ENCODE results near the gene FOXP1. TPM values are rescaled to one million over a fixed set of nuclear protein-coding genes. Genes with fewer than 3 reads are reported as not detected.

FOXP1 gene
- total and polyA plus RNA-seq, 2 donors (not counting 1 experiment from before 2014, with no cell fraction given): 70.3 to 101 TPM

DNA sequence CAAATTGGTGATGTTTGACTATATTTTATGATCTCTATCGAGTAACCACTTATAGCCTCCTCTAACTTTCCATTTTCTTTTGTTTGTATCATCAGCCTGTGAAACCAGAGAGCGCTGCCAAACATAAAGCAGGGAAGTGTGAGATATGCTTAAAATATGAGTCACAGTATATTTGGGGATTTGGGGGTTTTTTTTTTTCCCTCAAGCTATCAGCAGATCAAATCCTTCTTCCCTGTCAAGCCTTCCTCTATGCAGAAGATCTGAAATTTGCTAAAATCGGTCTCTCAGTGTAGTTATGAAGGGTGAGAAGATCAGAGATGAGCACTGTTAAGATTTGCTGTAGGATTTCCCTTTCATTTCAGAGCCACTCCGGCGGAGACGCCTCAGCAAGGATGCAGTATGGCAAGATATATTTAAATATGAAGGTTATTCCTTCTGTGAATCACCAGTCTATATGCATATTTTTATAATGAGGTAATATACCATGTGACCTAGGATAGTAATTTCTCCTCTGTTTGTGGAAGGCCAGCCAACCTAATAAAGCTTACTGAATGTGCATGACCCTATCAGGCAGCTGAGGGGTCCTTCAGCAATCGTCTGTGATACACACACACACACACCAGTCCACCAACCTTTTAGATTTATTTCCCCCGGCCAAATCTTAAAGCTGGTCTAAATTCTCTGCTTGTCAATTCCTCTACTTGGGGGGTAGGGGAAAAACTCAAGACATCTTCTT lies 474.1 kb downstream of the FOXP1 start:
- H3K36me3 ChIP-seq (ENCODE audit: control insufficient read depth, insufficient read depth, low read length): no peaks in the 10 kb centered on the region
- H3K27me3 ChIP-seq (ENCODE audit: control insufficient read depth, insufficient read depth, low read length): no peaks in the 10 kb centered on the region
- DNase-seq (ENCODE audit: low read depth in 2 of 2): peak; percentile 83 to 89
- no peaks in the 10 kb centered on the region for H4K20me1 ChIP-seq (ENCODE audit: control insufficient read depth, extremely low read depth, insufficient read depth, low read length)
- H3K4me2 ChIP-seq (ENCODE audit: extremely low read depth, insufficient read depth, low read length): peak overlapping the region; percentile 88
- H3K4me3 ChIP-seq (replicated peaks in 1 of 4; ENCODE audit: control extremely low read depth in 1 of 4, insufficient read depth in 1 of 4, low read depth in 3 of 4, low read length in 4 of 4): peak overlapping the region; percentile 28 to 43 (median 35)
- H3K9me3 ChIP-seq (ENCODE audit: control insufficient read depth, insufficient read depth, low read depth, low read length): no peaks in the 10 kb centered on the region
- H3K4me1 ChIP-seq (ENCODE audit: control insufficient read depth, extremely low read depth, insufficient read depth, low read length): peaks cover 40% of the 10 kb centered on the region
- no peak overlapping the region for H2AFZ ChIP-seq (ENCODE audit: low read length)
- peak overlapping the region; percentile 54 for H3K9ac ChIP-seq (ENCODE audit: insufficient read depth, low read length)
- peak overlapping the region; percentile 81 for H3K27ac ChIP-seq (ENCODE audit: insufficient read depth, low read length)
- peaks cover 51% of the 10 kb centered on the region for H3K79me2 ChIP-seq (ENCODE audit: control insufficient read depth, insufficient read depth, low read length)
- TF ChIP-seq, protein P1, sequence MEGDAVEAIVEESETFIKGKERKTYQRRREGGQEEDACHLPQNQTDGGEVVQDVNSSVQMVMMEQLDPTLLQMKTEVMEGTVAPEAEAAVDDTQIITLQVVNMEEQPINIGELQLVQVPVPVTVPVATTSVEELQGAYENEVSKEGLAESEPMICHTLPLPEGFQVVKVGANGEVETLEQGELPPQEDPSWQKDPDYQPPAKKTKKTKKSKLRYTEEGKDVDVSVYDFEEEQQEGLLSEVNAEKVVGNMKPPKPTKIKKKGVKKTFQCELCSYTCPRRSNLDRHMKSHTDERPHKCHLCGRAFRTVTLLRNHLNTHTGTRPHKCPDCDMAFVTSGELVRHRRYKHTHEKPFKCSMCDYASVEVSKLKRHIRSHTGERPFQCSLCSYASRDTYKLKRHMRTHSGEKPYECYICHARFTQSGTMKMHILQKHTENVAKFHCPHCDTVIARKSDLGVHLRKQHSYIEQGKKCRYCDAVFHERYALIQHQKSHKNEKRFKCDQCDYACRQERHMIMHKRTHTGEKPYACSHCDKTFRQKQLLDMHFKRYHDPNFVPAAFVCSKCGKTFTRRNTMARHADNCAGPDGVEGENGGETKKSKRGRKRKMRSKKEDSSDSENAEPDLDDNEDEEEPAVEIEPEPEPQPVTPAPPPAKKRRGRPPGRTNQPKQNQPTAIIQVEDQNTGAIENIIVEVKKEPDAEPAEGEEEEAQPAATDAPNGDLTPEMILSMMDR (conservative IDR thresholded peaks at IDR 0.05 in 1 of 2, IDR thresholded peaks at IDR 0.05 in 1 of 2; ENCODE audit: low read depth in 1 of 2, low read length in 2 of 2): no peak
- TF ChIP-seq EZH2 (IDR thresholded peaks at IDR 0.05; ENCODE audit: low read length, missing control alignments): no peak

DNA sequence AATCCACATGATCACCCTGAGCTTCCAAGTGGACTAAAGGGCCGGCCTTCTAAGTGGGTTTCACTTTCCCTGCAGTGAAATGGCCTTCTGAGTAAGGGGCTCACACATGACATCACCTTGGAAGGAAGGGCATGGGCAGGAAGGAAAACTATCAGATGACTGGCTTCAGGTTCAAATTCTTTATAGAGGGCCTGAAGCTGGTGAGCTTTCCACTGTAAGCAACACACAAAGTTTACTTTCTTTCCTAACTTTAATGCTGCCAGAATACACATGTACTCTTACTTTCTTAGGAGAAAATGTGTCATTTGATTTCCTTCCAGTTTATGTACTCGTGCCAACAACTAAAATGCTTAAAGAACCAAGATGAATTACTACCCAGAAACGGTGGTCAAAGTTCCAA lies 475.6 kb downstream of the FOXP1 start:
- TF ChIP-seq, protein P1 (conservative IDR thresholded peaks at IDR 0.05 in 1 of 2, IDR thresholded peaks at IDR 0.05 in 1 of 2; ENCODE audit: low read depth in 1 of 2, low read length in 2 of 2): no peak
- TF ChIP-seq EZH2 (IDR thresholded peaks at IDR 0.05; ENCODE audit: low read length, missing control alignments): no peak
- no peaks in the 10 kb centered on the region for H4K20me1 ChIP-seq (ENCODE audit: control insufficient read depth, extremely low read depth, insufficient read depth, low read length)
- no peaks in the 10 kb centered on the region for H3K9me3 ChIP-seq (ENCODE audit: control insufficient read depth, insufficient read depth, low read depth, low read length)
- H3K79me2 ChIP-seq (ENCODE audit: control insufficient read depth, insufficient read depth, low read length): peaks cover 41% of the 10 kb centered on the region
- DNase-seq (ENCODE audit: low read depth in 2 of 2): peak; percentile 67 to 70
- H3K27me3 ChIP-seq (ENCODE audit: control insufficient read depth, insufficient read depth, low read length): no peaks in the 10 kb centered on the region
- no peaks in the 10 kb centered on the region for H3K36me3 ChIP-seq (ENCODE audit: control insufficient read depth, insufficient read depth, low read length)
- H3K4me3 ChIP-seq (replicated peaks in 1 of 4; ENCODE audit: control extremely low read depth in 1 of 4, insufficient read depth in 1 of 4, low read depth in 3 of 4, low read length in 4 of 4): peak overlapping the region in 1 of 4 experiments; percentile 9
- peaks cover 42% of the 10 kb centered on the region for H3K4me1 ChIP-seq (ENCODE audit: control insufficient read depth, extremely low read depth, insufficient read depth, low read length)
- H3K4me2 ChIP-seq (ENCODE audit: extremely low read depth, insufficient read depth, low read length): peak overlapping the region; percentile 73
- peak overlapping the region; percentile 81 for H3K27ac ChIP-seq (ENCODE audit: insufficient read depth, low read length)
- no peak overlapping the region for H2AFZ ChIP-seq (ENCODE audit: low read length)
- H3K9ac ChIP-seq (ENCODE audit: insufficient read depth, low read length): no peak overlapping the region

DNA sequence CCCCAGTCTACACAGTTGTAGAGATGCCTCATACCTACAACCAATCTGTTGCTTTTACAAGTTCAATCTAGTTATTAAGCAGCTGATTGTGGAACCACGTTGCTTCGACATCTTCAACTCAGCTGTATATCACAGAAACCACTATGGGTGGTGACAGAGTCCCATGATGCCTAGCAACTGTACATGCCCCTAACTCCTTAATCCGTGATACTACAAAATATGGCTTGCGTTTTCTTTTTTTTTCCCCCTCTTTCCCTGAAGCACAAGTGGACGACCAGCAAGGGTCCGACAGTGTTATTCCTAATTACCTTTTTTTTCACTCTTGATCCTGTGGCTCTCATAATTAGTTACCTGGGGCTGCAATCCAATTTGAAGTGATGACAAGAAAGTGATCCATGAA lies 478.6 kb downstream of the FOXP1 start:
- Histone ChIP-seq H3K4me3 (replicated peaks in 1 of 4; ENCODE audit: control extremely low read depth in 1 of 4, insufficient read depth in 1 of 4, low read depth in 3 of 4, low read length in 4 of 4) (no peak overlapping the region), H3K9ac (ENCODE audit: insufficient read depth, low read length) (no peak overlapping the region), H3K27me3 (ENCODE audit: control insufficient read depth, insufficient read depth, low read length) (no peaks in the 10 kb centered on the region), H4K20me1 (ENCODE audit: control insufficient read depth, extremely low read depth, insufficient read depth, low read length) (no peaks in the 10 kb centered on the region), H2AFZ (ENCODE audit: low read length) (no peak overlapping the region), H3K79me2 (ENCODE audit: control insufficient read depth, insufficient read depth, low read length) (peaks cover 40% of the 10 kb centered on the region), H3K4me2 (ENCODE audit: extremely low read depth, insufficient read depth, low read length) (no peak overlapping the region), H3K27ac (ENCODE audit: insufficient read depth, low read length) (peak overlapping the region; percentile 94), H3K9me3 (ENCODE audit: control insufficient read depth, insufficient read depth, low read depth, low read length) (no peaks in the 10 kb centered on the region), H3K4me1 (ENCODE audit: control insufficient read depth, extremely low read depth, insufficient read depth, low read length) (peaks cover 44% of the 10 kb centered on the region), H3K36me3 (ENCODE audit: control insufficient read depth, insufficient read depth, low read length) (no peaks in the 10 kb centered on the region)
- no peak for DNase-seq (ENCODE audit: low read depth in 2 of 2)
- no peak for TF ChIP-seq EZH2 (IDR thresholded peaks at IDR 0.05; ENCODE audit: low read length, missing control alignments)
- TF ChIP-seq, protein P1 (conservative IDR thresholded peaks at IDR 0.05 in 1 of 2, IDR thresholded peaks at IDR 0.05 in 1 of 2; ENCODE audit: low read depth in 1 of 2, low read length in 2 of 2): no peak

All from fibroblast of lung (primary cell).